GM18873 (cell line): ENCODE measurements around the gene RAI2.
"Not testable (repeated sequence)": the region's sequence is repeated elsewhere in the genome, so short reads cannot be mapped to it uniquely, and the experiment has no call there.

Experiments
- ATAC-seq: cut with Tn5 transposase; IDR thresholded peaks from one replicate; pipeline ENCODE4 v1.9.1; 2021; ENCODE audit warnings: mild to moderate bottlenecking, moderate library complexity, moderate number of reproducible peaks; ENCODE audit not compliant: unreplicated experiment, low FRiP score

RAI2 gene

GRCh38 chrX:17788439-17788838 is 72.7 kb downstream of the RAI2 start:
- no peak for ATAC-seq

GRCh38 chrX:17787557-17787956 is 73.5 kb downstream of the RAI2 start:
- no peak for ATAC-seq

GRCh38 chrX:17786554-17787347 is 74.3 kb downstream of the RAI2 start:
- ATAC-seq: not testable (repeated sequence)

GRCh38 chrX:17779434-17779833 is 81.7 kb downstream of the RAI2 start:
- no peak for ATAC-seq

GRCh38 chrX:17778997-17779396 is 82.1 kb downstream of the RAI2 start:
- ATAC-seq: no peak

GRCh38 chrX:17774053-17774452 is 87.0 kb downstream of the RAI2 start:
- no peak for ATAC-seq

GRCh38 chrX:17773221-17773876 is 87.7 kb downstream of the RAI2 start:
- ATAC-seq: no peak

GRCh38 chrX:17769701-17770269 is 91.3 kb downstream of the RAI2 start:
- ATAC-seq: no peak

GRCh38 chrX:17768997-17769396 is 92.1 kb downstream of the RAI2 start:
- ATAC-seq: no peak

GRCh38 chrX:17767734-17768133 is 93.4 kb downstream of the RAI2 start:
- ATAC-seq: no peak

- ATAC-seq: no peak
These were observed 101.1 kb downstream of the RAI2 start for GRCh38 chrX:17759990-17760389.

- ATAC-seq: peak; percentile 93
These were observed 102.7 kb downstream of the RAI2 start for GRCh38 chrX:17758382-17758781.

GRCh38 chrX:17750436-17750835 is 110.7 kb downstream of the RAI2 start:
- ATAC-seq: no peak
